GM12878 (cell line): Measurements from ENCODE around the gene PLXDC1. TPM values are rescaled to one million over a fixed set of nuclear protein-coding genes. Genes with fewer than 3 reads are reported as not detected.

Source experiments
- ATAC-seq: fragments of 200-7000 bp; cut with Tn5 transposase; 3 replicates; pipeline ENCODE4 v1.9.1; 2020; ENCODE audit warnings: mild to moderate bottlenecking, moderate library complexity
- BruUV-seq: library from RNA; stranded (reverse); fragments of 400-500 nt; replicated peaks from 2 replicates; lab custom pipeline; 2021; lab: Mats Ljungman, UMichigan
- CTCF ChIA-PET: fragments of 300-600 bp; sonication (Branson Sonifier 250); formaldehyde crosslinking; extraction: SDS; loops from one replicate; lab custom pipeline; 2021; ENCODE audit warnings: inconsistent platforms; lab: Yijun Ruan, JAX
- POLR2A ChIA-PET: fragments of 350-600 bp; formaldehyde crosslinking; extraction: SDS; loops from one replicate; lab custom pipeline; 2021; ENCODE audit warnings: inconsistent platforms; lab: Charles Lee
- RAD21 ChIA-PET: fragments of 300-600 bp; sonication (Branson Sonifier 250); formaldehyde crosslinking; loops from one replicate; lab custom pipeline; 2023; ENCODE audit warnings: antibody characterized with exemption; ENCODE audit not compliant: unreplicated experiment; lab: Charles Lee
- SMC1A ChIA-PET: fragments of 300-600 bp; sonication (Branson Sonifier 250); formaldehyde crosslinking; loops from one replicate; lab custom pipeline; 2023; ENCODE audit not compliant: unreplicated experiment, uncharacterized antibody; lab: Charles Lee
- DNase-seq: peaks from one replicate; pipeline ENCODE4 v3.0.0-alpha.2; 2011; ENCODE audit warnings: low read depth, low spot score
- FAIRE-seq: peaks from 3 replicates; lab custom pipeline; 2011; peaks lifted over from hg19 to GRCh38; lab: Jason Lieb, UNC
- H2AFZ ChIP-seq: 2 replicates; pipeline ENCODE4 v1.6.0; 2011; ENCODE audit warnings: low read depth, low read length, control low read depth; ENCODE audit not compliant: control insufficient read depth
- H3K27ac ChIP-seq: 2 replicates; pipeline ENCODE4 v1.5.1; 2011; ENCODE audit warnings: control low read depth; ENCODE audit not compliant: control insufficient read depth, insufficient read depth
- H3K27me3 ChIP-seq, 2 experiments: replicated peaks in 1 of 2; 2 replicates each; pipeline versions ENCODE4 v1.6.0 to v1.6.1; 2011; ENCODE audit warnings: low read length in 1 of 2; ENCODE audit not compliant: control insufficient read depth in 2 of 2, insufficient read depth in 2 of 2
- H3K36me3 ChIP-seq, 2 experiments: 2 replicates each; pipeline ENCODE4 v1.5.1; 2011; ENCODE audit warnings: low read length in 1 of 2; ENCODE audit not compliant: control insufficient read depth in 2 of 2, insufficient read depth in 2 of 2
- H3K4me1 ChIP-seq: 2 replicates; pipeline ENCODE4 v1.6.1; 2011; ENCODE audit warnings: mild to moderate bottlenecking, low read length, moderate library complexity, mixed read lengths; ENCODE audit not compliant: control insufficient read depth, insufficient read depth
- H3K4me2 ChIP-seq: 2 replicates; pipeline ENCODE4 v1.6.0; 2011; ENCODE audit warnings: control low read depth; ENCODE audit not compliant: control insufficient read depth, insufficient read depth
- H3K4me3 ChIP-seq: fragments of 200-600 bp; sonication (generic); 2 replicates; pipeline ENCODE4 v1.5.1; 2016
- H3K79me2 ChIP-seq: 2 replicates; pipeline ENCODE4 v1.6.0; 2011; ENCODE audit warnings: low read length; ENCODE audit not compliant: control insufficient read depth, insufficient read depth
- H3K9ac ChIP-seq: 2 replicates; pipeline ENCODE4 v1.8.0; 2011; ENCODE audit warnings: low read length, control low read depth, mixed read lengths; ENCODE audit not compliant: control insufficient read depth, insufficient read depth
- H3K9me3 ChIP-seq: replicated peaks from 3 replicates; pipeline ENCODE4 v1.5.1; 2011; ENCODE audit warnings: mild to moderate bottlenecking, low read length; ENCODE audit not compliant: control insufficient read depth, insufficient read depth
- H4K20me1 ChIP-seq: 2 replicates; pipeline ENCODE4 v1.6.0; 2011; ENCODE audit not compliant: control insufficient read depth, insufficient read depth
- ASH2L ChIP-seq: fragments of 300-600, 200-600 bp; sonication (generic); IDR thresholded peaks from 2 replicates; pipeline ENCODE4 v1.6.1; 2017; ENCODE audit warnings: low read depth, mild to moderate bottlenecking, borderline replicate concordance
- BRCA1 ChIP-seq: IDR thresholded peaks from 2 replicates; pipeline ENCODE4 v1.6.1; 2011; ENCODE audit warnings: low read depth, low read length, improper control_type of control experiment
- FOXM1 ChIP-seq: IDR thresholded peaks from 2 replicates; pipeline ENCODE4 v1.6.1; 2012; ENCODE audit warnings: low read depth, mild to moderate bottlenecking, inconsistent platforms, low read length, moderate library complexity
- JUND ChIP-seq: IDR thresholded peaks from 2 replicates; pipeline ENCODE4 v1.6.1; 2012; ENCODE audit warnings: low read depth, mild to moderate bottlenecking, low read length, improper control_type of control experiment, moderate library complexity
- PBX3 ChIP-seq: IDR thresholded peaks from 2 replicates; pipeline ENCODE4 v1.6.1; 2011; ENCODE audit warnings: mild to moderate bottlenecking, low read depth, low read length, moderate library complexity; ENCODE audit not compliant: insufficient replicate concordance
- PRDM15 ChIP-seq: fragments of 450-650 bp; formaldehyde crosslinking; IDR thresholded peaks from 2 replicates; pipeline ENCODE4 v1.4.0; 2020; ENCODE audit warnings: mild to moderate bottlenecking, moderate library complexity
- RAD51 ChIP-seq: fragments of 450-650 bp; IDR thresholded peaks from 2 replicates; pipeline ENCODE4 v1.6.1; 2016; ENCODE audit warnings: moderate library complexity, mild to moderate bottlenecking, inconsistent platforms
- RFX5 ChIP-seq: IDR thresholded peaks from 2 replicates; pipeline ENCODE4 v1.6.1; 2011; ENCODE audit warnings: low read depth, low read length, improper control_type of control experiment
- SIX5 ChIP-seq: IDR thresholded peaks from 2 replicates; pipeline ENCODE4 v1.6.1; 2011; ENCODE audit warnings: mild to moderate bottlenecking, low read depth, low read length, moderate library complexity; ENCODE audit not compliant: severe bottlenecking
- SMAD5 ChIP-seq: IDR thresholded peaks from 2 replicates; pipeline ENCODE4 v1.6.1; 2016; ENCODE audit warnings: antibody characterized with exemption, low read depth
- SMARCA5 ChIP-seq: fragments of 450-650 bp; IDR thresholded peaks from 2 replicates; pipeline ENCODE4 v1.6.1; 2017; ENCODE audit warnings: mild to moderate bottlenecking
- SP1 ChIP-seq: IDR thresholded peaks from one replicate; pipeline ENCODE4 v1.6.1; 2011; ENCODE audit warnings: low read depth, low read length
- SUPT20H ChIP-seq: IDR thresholded peaks from 2 replicates; pipeline ENCODE4 v1.6.1; 2011; ENCODE audit warnings: low read depth, mild to moderate bottlenecking, low read length, moderate library complexity, borderline replicate concordance; ENCODE audit not compliant: control insufficient read depth
- ZNF217 ChIP-seq: fragments of 450-650 bp; IDR thresholded peaks from 2 replicates; pipeline ENCODE4 v1.6.1; 2017; ENCODE audit warnings: antibody characterized with exemption, mild to moderate bottlenecking
- WGBS: methylation state at CpG from one replicate; pipeline ENCODE4 v1.1.6; 2016; ENCODE audit warnings: low lambda C conversion rate; ENCODE audit not compliant: insufficient replicate concordance, insufficient coverage; ENCODE audit errors: missing lambda C conversion rate; 5-methylcytosine and 5-hydroxymethylcytosine counted together
- in situ Hi-C: fragments of 300-500 bp; cut with MboI; formaldehyde crosslinking; loops from 9 replicates; pipeline ENCODE4 v1.14.3; 2018; ENCODE audit warnings: mixed read lengths
- intact Hi-C: fragments of 100-400 bp; cut with micrococcal nuclease; formaldehyde crosslinking; loops from one replicate; pipeline ENCODE4 v1.14.2; 2022; ENCODE audit not compliant: unreplicated experiment
- polyA plus RNA-seq, 11 experiments: library from polyadenylated mRNA; depleted of rRNA in 4 of 11; unstranded in 6 of 11; stranded (reverse) in 5 of 11; fragments of >200 nt; fragmentation: Nextera tagmentation in 4 of 11; fragmentation: Illumina TruSeq in 1 of 11; extraction: Ambion mirVana in 4 of 11; extraction: Trizol in 1 of 11; gene quantifications; 1 replicate in 1 of 11; 2 replicates in 10 of 11; pipeline versions ENCODE4 v1.2.1 to v1.2.3, GENCODE V29; 2011 to 2016; ENCODE audit warnings: inconsistent platforms in 2 of 11, missing spikeins in 2 of 11, low read depth in 1 of 11
- total RNA-seq, 4 experiments: library from RNA; depleted of rRNA in 3 of 4; stranded (reverse); fragments of >200 nt in 3 of 4; fragmentation: Illumina TruSeq in 1 of 4; extraction: Trizol in 1 of 4; gene quantifications; 2 replicates each; pipeline versions ENCODE4 v1.2.1 to v1.2.3, GENCODE V29; 2013 to 2021

PLXDC1 gene
- total and polyA plus RNA-seq, 10 of the 15 experiments (the other 5 are each of a cell fraction or from before 2014, with no cell fraction given), result 0.03 to 0.30 (median 0.22) TPM; not detected in 7

- TF ChIP-seq SUPT20H, result no peak
- TF ChIP-seq RAD51, result no peak
- no peak; the same call in 1 of the 2 replicates for TF ChIP-seq FOXM1
Observed at GRCh38 chr17:39153599-39154051, 2.2 kb upstream of the PLXDC1 start (continued).

- no peak for TF ChIP-seq BRCA1
- no peak for TF ChIP-seq SMARCA5
- TF ChIP-seq JUND, result no peak
- no peak for TF ChIP-seq PRDM15
- TF ChIP-seq SP1, result no peak
- TF ChIP-seq SIX5, result no peak
- TF ChIP-seq PBX3, result no peak
- no peak for TF ChIP-seq SMAD5
- no peak for TF ChIP-seq SUPT20H
- no peak for TF ChIP-seq ASH2L
- no peak for TF ChIP-seq ZNF217
- TF ChIP-seq RFX5, result no peak
- TF ChIP-seq, all 136 proteins: peak for 0
Observed at GRCh38 chr17:39151943-39152818, 744 bp upstream of the PLXDC1 start.

More at GRCh38 chr17:39151943-39152818, 744 bp upstream of the PLXDC1 start:
- WGBS, result 21% methylated on average over 22 of the region's 25 CpGs
- POLR2A ChIA-PET, result interaction anchor here (0.6 to 2.3 kb wide), 7 partner anchors 13 to 400 kb away, joined by 3 to 9 read pairs (median 5); partner anchors contain the start of genes CDK12 and PSMB3
- no TSS peak for BruUV-seq
- Histone ChIP-seq H3K4me2 (peak overlapping the region; percentile 98; the same call in 1 of the 2 replicates), H3K9me3 (no peaks in the 10 kb centered on the region), H3K27me3 (peaks cover 5 to 13% of the 10 kb centered on the region in 2 experiments), H2AFZ (peak overlapping the region; percentile 32), H3K9ac (no peak overlapping the region), H3K79me2 (no peaks in the 10 kb centered on the region), H3K4me3 (peak overlapping the region; percentile 87; the same call in 1 of the 2 replicates), H4K20me1 (no peaks in the 10 kb centered on the region), H3K36me3 (no peaks in the 10 kb centered on the region), H3K4me1 (peaks cover 8% of the 10 kb centered on the region), H3K27ac (no peak overlapping the region)
- SMC1A ChIA-PET, result interaction anchor here (0.7 to 4.2 kb wide), 19 partner anchors 13 to 485 kb away, joined by 3 to 117 read pairs (median 6); partner anchors contain the start of genes ARL5C, LASP1, PSMB3 and RPL19
- RAD21 ChIA-PET, result interaction anchor here (0.6 to 3.9 kb wide), 25 partner anchors 11 to 601 kb away, joined by 3 to 142 read pairs (median 6); partner anchors contain the start of genes LASP1, PSMB3, RPL19 and RPL23
- ATAC-seq (no peak), FAIRE-seq (no peak), DNase-seq (no peak)
- in situ Hi-C loops, result loop anchor here (5.0 to 10.0 kb wide), 2 partner anchors 165 to 397 kb away; partner anchors contain the start of gene PSMB3
- CTCF ChIA-PET, result interaction anchor here (0.6 to 5.9 kb wide), 46 partner anchors 8 to 475 kb away, joined by 3 to 208 read pairs (median 6); partner anchors contain the start of genes ARL5C, CWC25, LASP1 and RPL19
- intact Hi-C loops, result loop anchor here (5.0 kb wide), 3 partner anchors 90 to 355 kb away; partner anchors contain the start of gene PIP4K2B
